HG02798 (cell line): ENCODE measurements around the gene ZNF716.
"Not testable (repeated sequence)": the region's sequence is repeated elsewhere in the genome, so short reads cannot be mapped to it uniquely, and the experiment has no call there.

ENCODE experiments used
- ATAC-seq: cut with Tn5 transposase; IDR thresholded peaks from one replicate; pipeline ENCODE4 v1.9.1; 2021; ENCODE audit warnings: mild to moderate bottlenecking; ENCODE audit not compliant: unreplicated experiment, poor library complexity

ZNF716 gene

GRCh38 chr7:57449904-57450303 lies at the start of gene ZNF716:
TSS of gene ZNF716 (plus strand) at chr7:57450177. CDS start at chr7:57450289, 112 bp downstream.
- no peak for ATAC-seq

- ATAC-seq, result no peak
These were observed 49.3 kb upstream of the ZNF716 start for GRCh38 chr7:57400531-57401155.

- ATAC-seq, result not testable (repeated sequence)
These were observed 46.9 kb upstream of the ZNF716 start for GRCh38 chr7:57403051-57403450.

- no peak for ATAC-seq
These were observed 46.2 kb upstream of the ZNF716 start for GRCh38 chr7:57403601-57404342.

GRCh38 chr7:57404343-57404966 lies 45.5 kb upstream of the ZNF716 start:
- ATAC-seq, result no peak

GRCh38 chr7:57404967-57405421 lies 45.0 kb upstream of the ZNF716 start:
- ATAC-seq, result no peak

GRCh38 chr7:57407125-57407524 lies 42.9 kb upstream of the ZNF716 start:
- ATAC-seq, result no peak

GRCh38 chr7:57412168-57412567 lies 37.8 kb upstream of the ZNF716 start:
- no peak for ATAC-seq

GRCh38 chr7:57412618-57413017 lies 37.4 kb upstream of the ZNF716 start:
- ATAC-seq, result no peak

GRCh38 chr7:57413529-57414398 lies 36.2 kb upstream of the ZNF716 start:
- ATAC-seq, result no peak

- no peak for ATAC-seq
These were observed 35.6 kb upstream of the ZNF716 start for GRCh38 chr7:57414415-57414814.

GRCh38 chr7:57414852-57415251 lies 35.1 kb upstream of the ZNF716 start:
- ATAC-seq, result no peak

- ATAC-seq, result no peak
These were observed 34.7 kb upstream of the ZNF716 start for GRCh38 chr7:57415326-57415725.

GRCh38 chr7:57415730-57416129 lies 34.2 kb upstream of the ZNF716 start:
- no peak for ATAC-seq

- no peak for ATAC-seq
These were observed 33.2 kb upstream of the ZNF716 start for GRCh38 chr7:57416601-57417358.

- ATAC-seq, result no peak
These were observed 32.2 kb upstream of the ZNF716 start for GRCh38 chr7:57417736-57418135.

- no peak for ATAC-seq
These were observed 26.2 kb upstream of the ZNF716 start for GRCh38 chr7:57423768-57424167.

- ATAC-seq, result no peak
These were observed 25.3 kb upstream of the ZNF716 start for GRCh38 chr7:57424515-57425238.
